Lung (tissue), 12 donors: ENCODE measurements around the gene PPIB. TPM values are rescaled to one million over a fixed set of nuclear protein-coding genes. Genes with fewer than 3 reads are reported as not detected.

Experiments used
- ATAC-seq: fragments of 200-7000 bp; cut with Tn5 transposase; one replicate; pipeline ENCODE4 v1.9.1; 2020; ENCODE audit warnings: moderate number of reproducible peaks; ENCODE audit not compliant: insufficient read depth, low FRiP score
- DNase-seq, 3 donors: peaks; one replicate each; pipeline ENCODE4 v3.0.0-alpha.2; 2013 to 2017
- H3K27ac ChIP-seq, 2 donors: one replicate each; pipeline ENCODE4 v1.5.1; 2013; ENCODE audit warnings: mild to moderate bottlenecking in 2 of 2, moderate library complexity in 2 of 2, control low read depth in 1 of 2, inconsistent platforms in 1 of 2, low read depth in 1 of 2, low read length in 1 of 2
- H3K27me3 ChIP-seq, 3 donors: one replicate each; pipeline ENCODE4 v1.5.1; 2013; ENCODE audit warnings: low read length in 2 of 3; ENCODE audit not compliant: control insufficient read depth in 3 of 3, insufficient read depth in 3 of 3
- H3K36me3 ChIP-seq, 4 donors: one replicate each; pipeline ENCODE4 v1.5.1; 2013; ENCODE audit warnings: low read length in 4 of 4, mild to moderate bottlenecking in 1 of 4, moderate library complexity in 1 of 4; ENCODE audit not compliant: control insufficient read depth in 4 of 4, insufficient read depth in 4 of 4
- H3K4me1 ChIP-seq, 5 donors: one replicate each; pipeline ENCODE4 v1.5.1; 2013; ENCODE audit warnings: low read length in 5 of 5, mild to moderate bottlenecking in 2 of 5, moderate library complexity in 1 of 5; ENCODE audit not compliant: control insufficient read depth in 5 of 5, insufficient read depth in 5 of 5
- H3K4me3 ChIP-seq: one replicate; pipeline ENCODE4 v1.5.1; 2013; ENCODE audit warnings: mild to moderate bottlenecking, control low read depth, moderate library complexity
- H3K9ac ChIP-seq, 2 donors: one replicate each; pipeline ENCODE4 v1.5.1; 2013; ENCODE audit warnings: low read length in 2 of 2, control low read depth in 1 of 2; ENCODE audit not compliant: insufficient read depth in 1 of 2
- H3K9me3 ChIP-seq, 4 donors: one replicate each; pipeline ENCODE4 v1.5.1; 2013; ENCODE audit warnings: low read length in 3 of 4, mild to moderate bottlenecking in 1 of 4, moderate library complexity in 1 of 4; ENCODE audit not compliant: control insufficient read depth in 4 of 4, insufficient read depth in 3 of 4
- CTCF ChIP-seq: IDR thresholded peaks from 2 replicates; pipeline ENCODE4 v1.5.1; 2012; ENCODE audit warnings: mild to moderate bottlenecking; ENCODE audit errors: control extremely low read depth, extremely low read depth
- WGBS, 2 donors: extraction: QIAGEN DNeasy Blood & Tissue Kit; methylation state at CpG; one replicate each; pipeline ENCODE4 v1.1.7; 2013; 5-methylcytosine and 5-hydroxymethylcytosine counted together
- polyA plus RNA-seq, 2 donors: library from polyadenylated mRNA; stranded (reverse); fragments of 200-250 nt; gene quantifications; one replicate each; pipeline ENCODE4 v1.2.1, GENCODE V29; 2013
- total RNA-seq, 2 donors: library from RNA; depleted of rRNA in 1 of 2; stranded (reverse); fragments of >200 nt in 1 of 2; gene quantifications; one replicate each; pipeline ENCODE4 v1.2.1, GENCODE V29; 2014 to 2021
- donor health status: control.
- donor health status: control.
- donor health status: Bipolar disorder and iron deficiency.
- donor health status: healthy.
- donor health status: DM: yes; HTN: yes; CAD: no.

PPIB gene
- total and polyA plus RNA-seq, 4 donors = 213 to 1,077 (median 851) TPM

DNA sequence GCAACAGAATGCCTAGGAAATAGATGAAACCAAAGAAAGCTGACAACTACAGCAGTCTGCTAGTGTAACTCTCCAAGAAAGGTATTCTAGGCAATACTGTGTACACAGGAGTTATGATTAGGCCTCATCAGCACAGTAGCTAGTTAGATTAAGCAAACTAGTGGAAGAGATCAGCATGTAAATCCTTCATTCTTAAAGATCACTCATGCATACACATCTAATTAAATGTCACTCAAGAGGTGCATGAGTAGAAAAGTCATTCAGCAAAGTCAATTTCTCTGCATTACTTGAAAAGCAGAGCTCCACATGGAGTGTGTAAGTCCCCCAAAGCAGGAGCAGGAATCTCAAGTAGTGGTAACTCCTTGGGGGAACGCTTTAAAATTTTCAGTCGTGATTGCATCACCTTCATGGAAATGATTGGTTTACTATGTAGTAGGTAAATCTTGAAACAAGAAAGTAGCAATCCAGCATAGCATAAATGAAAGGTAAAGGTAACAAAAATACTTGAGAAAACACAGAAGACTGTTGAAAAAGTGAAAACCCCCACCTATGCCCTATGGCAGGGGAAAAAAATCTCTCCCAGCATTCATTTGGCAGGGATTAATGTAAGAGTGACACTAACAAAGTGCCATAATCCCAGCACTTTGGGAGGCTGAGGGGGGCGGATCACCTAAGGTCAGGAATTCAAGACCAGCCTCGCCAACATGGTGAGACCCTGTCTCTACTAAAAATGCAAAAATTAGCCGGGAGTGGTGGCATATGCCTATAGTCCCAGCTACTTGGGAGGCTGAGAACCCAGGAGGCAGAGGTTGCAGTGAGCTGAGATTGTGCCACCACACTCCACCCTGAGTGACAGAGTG is 29.4 kb upstream of the PPIB start:
- Histone ChIP-seq H3K9me3 (no peaks in the 10 kb centered on the region), H3K9ac (no peak overlapping the region), H3K27me3 (no peaks in the 10 kb centered on the region), H3K4me3 (no peak overlapping the region), H3K36me3 (peaks cover 0 to 8% (median 5%) of the 10 kb centered on the region in 4 donors), H3K4me1 (peaks cover 0 to 6% (median 0%) of the 10 kb centered on the region in 5 donors), H3K27ac (no peak overlapping the region)
- TF ChIP-seq CTCF = no peak
- DNase-seq (peak in 1 of 3 donors; percentile 12), ATAC-seq (no peak)
- WGBS, 2 donors = 89 to 93% methylated on average over 5 of the region's 5 CpGs

DNA sequence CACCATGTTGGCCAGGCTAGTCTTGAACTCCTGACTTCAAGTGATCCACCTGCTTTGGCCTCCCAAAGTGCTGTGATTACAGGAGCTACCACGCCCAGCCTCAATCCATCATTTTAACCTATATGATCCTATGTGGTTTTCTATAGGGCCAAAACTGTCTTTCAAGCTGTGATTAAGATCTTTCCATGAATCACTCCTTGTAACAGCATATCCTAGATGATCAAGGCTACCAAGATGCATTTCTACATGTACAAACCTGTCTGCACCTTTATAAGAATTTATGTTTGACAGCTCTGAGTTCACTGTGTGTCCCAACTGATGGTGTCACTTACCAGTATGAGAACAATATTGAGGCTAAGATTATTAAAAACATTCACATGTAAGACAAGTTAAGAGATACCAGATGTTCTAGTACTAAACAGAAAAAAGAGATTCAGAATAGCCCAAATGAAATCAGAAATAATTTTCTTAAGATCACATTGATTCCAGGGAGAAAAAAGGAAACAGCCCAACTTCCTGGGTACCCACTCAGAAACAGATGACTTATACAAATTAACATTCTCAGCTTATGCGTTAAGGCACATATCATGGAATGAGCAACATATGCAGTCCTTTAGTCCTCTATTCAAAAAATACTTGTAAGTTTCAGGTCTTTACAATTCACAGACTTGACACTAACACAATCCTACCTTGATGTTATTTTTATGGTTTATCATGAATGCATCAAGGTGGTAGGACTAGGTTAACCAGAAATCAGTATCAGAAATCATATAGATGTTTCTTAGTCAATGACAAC is 24.8 kb upstream of the PPIB start:
- DNase-seq (no peak), ATAC-seq (no peak)
- Histone ChIP-seq H3K9ac (no peak overlapping the region), H3K4me1 (peaks cover 0 to 6% (median 0%) of the 10 kb centered on the region in 5 donors), H3K36me3 (peaks cover 0 to 11% (median 9%) of the 10 kb centered on the region in 4 donors), H3K27ac (no peak overlapping the region), H3K9me3 (no peaks in the 10 kb centered on the region), H3K4me3 (no peak overlapping the region), H3K27me3 (no peaks in the 10 kb centered on the region)
- TF ChIP-seq CTCF = no peak
- 90 to 91% methylated on average over 2 of the region's 2 CpGs for WGBS, 2 donors

DNA sequence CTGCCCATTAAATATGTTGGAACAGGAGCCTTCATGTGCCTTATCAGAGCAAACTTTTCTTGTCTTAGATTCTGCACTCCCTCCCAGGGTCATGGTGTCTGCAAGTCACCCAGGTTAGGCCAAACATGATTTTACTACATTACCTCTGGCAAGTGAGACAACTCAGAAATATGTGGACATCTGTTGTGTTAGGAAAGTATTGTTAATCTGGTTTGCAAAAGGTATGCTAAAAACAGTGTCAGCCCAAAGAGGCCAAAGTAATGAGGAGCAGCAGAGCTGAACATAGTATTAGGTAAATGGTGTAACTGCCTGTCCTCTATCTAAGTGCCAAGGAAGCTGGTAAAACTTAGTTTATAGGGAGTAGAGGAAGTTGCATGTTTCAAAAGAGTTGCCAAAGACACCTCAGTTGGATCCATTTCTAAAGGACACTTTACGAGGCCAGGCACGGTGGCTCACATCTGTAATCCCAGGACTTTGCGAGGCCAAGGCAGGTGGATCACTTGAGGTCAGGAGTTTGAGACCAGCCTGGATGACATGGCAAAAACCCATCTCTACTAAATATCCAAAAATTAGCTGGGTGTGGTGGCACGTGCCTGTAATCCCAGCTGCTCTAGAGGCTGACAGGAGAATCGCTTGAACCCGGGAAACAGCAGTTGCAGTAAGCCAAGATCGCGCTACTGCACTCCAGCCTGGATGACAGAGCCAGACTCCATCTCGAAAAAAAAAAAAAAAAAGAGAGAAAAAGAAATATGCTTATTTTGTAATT is 22.5 kb upstream of the PPIB start:
- Histone ChIP-seq H3K27me3 (no peaks in the 10 kb centered on the region), H3K4me1 (no peaks in the 10 kb centered on the region), H3K9me3 (no peaks in the 10 kb centered on the region), H3K27ac (no peak overlapping the region), H3K36me3 (peaks cover 6 to 19% (median 11%) of the 10 kb centered on the region in 4 donors), H3K9ac (no peak overlapping the region), H3K4me3 (no peak overlapping the region)
- no peak for ATAC-seq
- TF ChIP-seq CTCF = no peak
- no peak for DNase-seq
- WGBS, 2 donors = 78 to 91% methylated on average over 9 of the region's 9 CpGs
